ENCODE measurements around the gene OST4.

GRCh38 chr2:27094353-27094984, 23.0 kb upstream of the OST4 start:
- no peak for TF ChIP-seq POLR2A (IDR thresholded peaks at IDR 0.05; ENCODE audit: low read length)
- TF ChIP-seq GATA1 (IDR thresholded peaks at IDR 0.05; ENCODE audit: low read depth, low read length), result no peak
